Measurements from ENCODE around the gene RPL22L1.

The RPL22L1 gene

DNA sequence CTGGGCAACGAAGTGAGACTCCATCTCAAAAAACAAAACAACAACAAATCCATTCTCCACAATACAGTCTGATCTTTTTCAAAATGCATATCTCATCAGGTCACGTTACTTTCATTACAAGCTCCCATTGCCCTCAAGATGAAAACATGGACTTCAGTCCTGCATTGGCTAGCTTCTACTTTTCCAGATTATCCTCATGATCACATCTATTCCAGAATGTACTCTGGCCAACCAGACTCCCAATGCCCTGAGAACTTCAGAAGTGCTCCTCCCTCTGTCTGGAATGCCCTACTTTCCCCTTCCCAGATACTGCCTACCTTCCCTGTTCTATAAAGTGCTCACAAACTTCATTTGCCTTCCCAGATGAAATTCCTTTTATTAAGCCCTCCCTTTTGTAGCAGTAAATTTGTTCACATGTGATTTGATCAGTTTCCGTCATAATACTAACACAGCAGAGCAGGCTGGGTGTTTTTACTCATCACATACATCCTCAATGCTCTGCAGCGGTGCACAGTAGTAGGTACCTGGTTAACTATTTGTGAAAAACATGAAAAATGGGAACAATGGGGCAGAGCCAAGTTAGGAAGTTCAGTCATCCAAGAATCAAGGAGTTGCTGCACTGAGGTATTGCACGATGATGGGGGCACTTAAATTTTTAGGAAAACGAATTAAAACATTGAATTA lies 5.3 kb downstream of the RPL22L1 start:
- H3K4me3 ChIP-seq (replicated peaks; ENCODE audit: low read depth, low read length) = no peak overlapping the region
- DNase-seq (ENCODE audit: low read depth) = no peak
- TF ChIP-seq, protein P1, sequence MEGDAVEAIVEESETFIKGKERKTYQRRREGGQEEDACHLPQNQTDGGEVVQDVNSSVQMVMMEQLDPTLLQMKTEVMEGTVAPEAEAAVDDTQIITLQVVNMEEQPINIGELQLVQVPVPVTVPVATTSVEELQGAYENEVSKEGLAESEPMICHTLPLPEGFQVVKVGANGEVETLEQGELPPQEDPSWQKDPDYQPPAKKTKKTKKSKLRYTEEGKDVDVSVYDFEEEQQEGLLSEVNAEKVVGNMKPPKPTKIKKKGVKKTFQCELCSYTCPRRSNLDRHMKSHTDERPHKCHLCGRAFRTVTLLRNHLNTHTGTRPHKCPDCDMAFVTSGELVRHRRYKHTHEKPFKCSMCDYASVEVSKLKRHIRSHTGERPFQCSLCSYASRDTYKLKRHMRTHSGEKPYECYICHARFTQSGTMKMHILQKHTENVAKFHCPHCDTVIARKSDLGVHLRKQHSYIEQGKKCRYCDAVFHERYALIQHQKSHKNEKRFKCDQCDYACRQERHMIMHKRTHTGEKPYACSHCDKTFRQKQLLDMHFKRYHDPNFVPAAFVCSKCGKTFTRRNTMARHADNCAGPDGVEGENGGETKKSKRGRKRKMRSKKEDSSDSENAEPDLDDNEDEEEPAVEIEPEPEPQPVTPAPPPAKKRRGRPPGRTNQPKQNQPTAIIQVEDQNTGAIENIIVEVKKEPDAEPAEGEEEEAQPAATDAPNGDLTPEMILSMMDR (IDR thresholded peaks at IDR 0.05; ENCODE audit: low read length, missing control alignments) = no peak

DNA sequence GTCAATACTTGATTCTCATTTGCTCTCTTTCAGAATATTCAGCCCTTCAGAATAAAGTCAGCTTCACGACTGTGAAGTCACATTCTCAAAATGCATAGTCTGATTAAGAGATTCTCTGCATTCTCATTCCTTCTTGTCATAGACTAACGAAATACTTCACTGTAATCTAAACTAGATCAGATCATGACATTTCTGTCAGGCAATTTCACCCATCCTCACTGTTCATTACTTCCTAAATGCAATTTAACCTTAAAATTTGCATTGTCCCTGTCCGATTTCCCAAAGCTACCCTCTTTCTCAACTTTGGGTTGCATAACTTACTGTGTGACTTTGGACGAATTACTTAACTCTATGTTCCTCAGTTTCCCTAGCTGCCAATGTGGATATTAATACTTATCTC lies 6.2 kb downstream of the RPL22L1 start:
- no peak for DNase-seq (ENCODE audit: low read depth)
- TF ChIP-seq, protein P1 (IDR thresholded peaks at IDR 0.05; ENCODE audit: low read length, missing control alignments) = no peak
- H3K4me3 ChIP-seq (replicated peaks; ENCODE audit: low read depth, low read length) = no peak overlapping the region

DNA sequence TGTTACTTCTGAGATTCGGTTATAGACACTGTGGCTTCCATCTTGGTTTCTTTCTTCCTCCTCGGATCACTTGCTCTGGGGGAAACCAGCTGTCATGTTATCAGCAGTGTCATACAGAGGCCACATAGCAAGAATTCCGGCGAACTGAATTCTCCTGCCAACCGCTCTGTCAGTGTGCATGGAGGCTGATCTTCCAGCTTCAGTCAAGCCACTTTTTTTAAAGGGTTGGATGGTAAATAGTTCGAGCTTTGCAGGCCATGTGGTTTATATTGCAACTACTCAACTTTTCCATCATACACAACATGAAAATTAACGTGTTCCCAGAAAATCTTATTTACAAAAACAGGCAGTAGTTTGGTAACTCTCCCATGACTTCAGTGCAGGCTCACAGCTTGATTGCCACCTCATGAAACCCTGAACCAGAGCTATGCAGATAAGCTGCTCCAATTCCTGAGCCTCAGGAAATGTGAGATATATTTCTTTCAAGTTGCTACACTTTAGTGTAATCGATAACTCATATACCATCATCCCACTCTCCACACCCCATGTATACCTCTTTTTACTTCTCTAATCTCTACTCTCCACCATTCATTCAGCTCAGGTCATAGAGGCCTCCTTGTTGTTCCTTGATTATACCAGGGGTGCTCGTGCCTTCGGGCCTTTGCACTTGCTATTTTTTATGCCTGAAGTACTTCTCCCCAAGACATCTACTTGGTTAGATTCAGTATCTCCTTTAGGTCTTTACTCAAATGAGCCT lies 7.2 kb downstream of the RPL22L1 start:
- peak; percentile 55 for DNase-seq (ENCODE audit: low read depth)
- TF ChIP-seq, protein P1 (IDR thresholded peaks at IDR 0.05; ENCODE audit: low read length, missing control alignments) = no peak
- H3K4me3 ChIP-seq (replicated peaks; ENCODE audit: low read depth, low read length) = no peak overlapping the region

DNA sequence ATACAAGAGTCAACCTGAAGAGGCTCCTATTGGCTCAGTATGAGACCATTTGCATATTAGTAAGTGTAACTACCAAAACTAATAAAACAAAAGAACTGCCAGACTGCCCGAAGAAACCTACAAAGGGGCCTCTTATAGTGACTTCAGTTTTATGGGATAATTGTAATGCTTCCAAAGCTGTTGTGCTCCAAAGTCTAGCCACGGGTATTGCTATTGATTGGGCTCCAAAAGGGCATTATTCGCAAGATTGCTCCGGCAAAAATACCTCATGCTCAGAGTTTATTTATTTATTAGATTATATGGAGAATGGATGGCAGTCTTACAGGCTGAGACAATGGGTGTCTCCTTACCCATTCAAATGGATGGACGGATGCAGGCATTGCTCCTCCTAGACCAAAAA lies 11.4 kb downstream of the RPL22L1 start:
- TF ChIP-seq, protein P1 (IDR thresholded peaks at IDR 0.05; ENCODE audit: low read length, missing control alignments) = no peak
- no peak for DNase-seq (ENCODE audit: low read depth)
- no peak overlapping the region for H3K4me3 ChIP-seq (replicated peaks; ENCODE audit: low read depth, low read length)

DNA sequence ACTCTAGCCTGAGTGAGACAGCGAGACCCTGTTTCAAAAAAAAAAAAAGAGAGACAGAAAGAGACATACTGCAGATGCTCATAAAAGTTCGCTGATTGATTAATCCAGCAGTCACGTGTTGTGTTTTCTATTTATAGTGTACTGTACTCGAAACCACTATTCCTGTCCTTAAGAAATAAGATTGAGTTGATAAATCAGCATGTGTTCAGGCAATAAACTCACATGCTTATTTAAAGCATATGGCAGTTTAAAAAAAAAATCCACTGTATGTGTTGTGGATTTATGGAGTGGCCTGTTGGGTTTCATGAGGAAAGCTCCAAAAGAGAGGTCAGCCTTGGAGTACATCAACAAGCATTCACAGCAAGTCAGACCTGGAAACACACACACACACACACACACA lies 17.7 kb downstream of the RPL22L1 start:
- no peak overlapping the region for H3K4me3 ChIP-seq (replicated peaks; ENCODE audit: low read depth, low read length)
- TF ChIP-seq, protein P1 (IDR thresholded peaks at IDR 0.05; ENCODE audit: low read length, missing control alignments) = no peak
- no peak for DNase-seq (ENCODE audit: low read depth)

DNA sequence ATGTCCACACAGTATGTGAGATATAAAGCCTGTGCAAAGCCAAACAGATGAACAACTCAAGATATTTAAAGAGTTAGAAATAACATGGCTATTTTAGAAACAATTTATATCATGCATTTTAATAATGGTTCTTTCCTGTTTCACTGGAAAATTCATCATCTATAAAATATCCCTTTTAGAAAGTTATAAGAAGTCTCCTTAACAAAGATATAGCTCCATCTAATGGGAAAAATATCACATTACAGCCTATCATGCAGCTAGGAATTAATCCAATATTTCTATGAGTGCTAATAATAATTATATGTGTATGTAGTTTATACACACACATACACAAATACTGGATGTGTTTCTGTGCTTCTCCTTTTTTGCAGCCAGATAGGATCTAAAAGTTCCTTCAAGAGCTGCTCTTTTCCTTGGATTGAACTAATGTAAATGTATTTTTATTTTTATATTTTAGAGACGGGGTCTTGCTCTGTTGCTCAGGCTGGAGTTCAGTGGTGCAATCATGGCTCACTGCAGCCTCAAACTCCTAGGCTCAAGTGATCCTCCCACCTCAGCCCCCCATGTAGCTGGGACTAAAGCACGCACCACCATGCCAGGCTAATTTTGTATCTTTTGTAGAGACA lies 21.6 kb downstream of the RPL22L1 start:
- H3K4me3 ChIP-seq (replicated peaks; ENCODE audit: low read depth, low read length) = no peak overlapping the region
- TF ChIP-seq, protein P1 (IDR thresholded peaks at IDR 0.05; ENCODE audit: low read length, missing control alignments) = peak; percentile 47
- peak; percentile 55 for DNase-seq (ENCODE audit: low read depth)

Data from fibroblast of pulmonary artery (primary cell).